Right renal pelvis (tissue), 4 donors: ENCODE results near the gene HOXA2. TPM values are rescaled to one million over a fixed set of nuclear protein-coding genes. Genes with fewer than 3 reads are reported as not detected.

Experiments used
- DNase-seq, 4 donors: peaks; one replicate each; pipeline ENCODE4 v3.0.0-alpha.2; 2013; ENCODE audit warnings: low read depth in 4 of 4, low spot score in 3 of 4, missing footprints in 1 of 4
- polyA plus RNA-seq, 4 donors: library from polyadenylated mRNA; unstranded; fragments of 120-200 nt; gene quantifications; one replicate each; pipeline ENCODE4 v1.2.1, GENCODE V29; 2013; ENCODE audit not compliant: insufficient read length in 4 of 4

HOXA2 gene
- polyA plus RNA-seq, 4 donors, result 8.2 to 10.1 (median 9.5) TPM

GRCh38 chr7:27101171-27101956 is 1.1 kb downstream of the HOXA2 start:
- peak in 3 of 4 donors; percentile 64 to 80 (median 67) for DNase-seq

- DNase-seq, result peak in 2 of 4 donors; percentile 43 to 51
Observed at GRCh38 chr7:27100694-27101170, 1.8 kb downstream of the HOXA2 start.

GRCh38 chr7:27099453-27100370 is 2.8 kb downstream of the HOXA2 start:
- DNase-seq, result peak in 2 of 4 donors; percentile 12 to 13

- DNase-seq, result peak in 2 of 4 donors; percentile 74 to 80
Observed at GRCh38 chr7:27098578-27099451, 3.7 kb downstream of the HOXA2 start.

GRCh38 chr7:27097686-27098577 is 4.6 kb downstream of the HOXA2 start:
- peak in 2 of 4 donors; percentile 7 to 16 for DNase-seq

- DNase-seq, result peak in 2 of 4 donors; percentile 48 to 51
Observed at GRCh38 chr7:27096768-27097514, 5.5 kb downstream of the HOXA2 start.

- peak in 2 of 4 donors; percentile 77 to 85 for DNase-seq
Observed at GRCh38 chr7:27095897-27096767, 6.4 kb downstream of the HOXA2 start, which contains the start of gene HOXA1. HOXA1 (minus strand) TSS chr7:27096000; CDS start chr7:27095912, 88 bp downstream.

- DNase-seq, result peak in 2 of 4 donors; percentile 15 to 37
Observed at GRCh38 chr7:27095050-27095896, 7.2 kb downstream of the HOXA2 start.

- DNase-seq, result peak in 2 of 4 donors; percentile 7 to 22
Observed at GRCh38 chr7:27094304-27095049, 8.0 kb downstream of the HOXA2 start.

GRCh38 chr7:27093184-27093895 is 9.1 kb downstream of the HOXA2 start:
- no peak for DNase-seq

GRCh38 chr7:27092819-27093110 is 9.7 kb downstream of the HOXA2 start:
- peak in 1 of 4 donors; percentile 23 for DNase-seq

GRCh38 chr7:27091941-27092818 is 10.3 kb downstream of the HOXA2 start:
- peak in 1 of 4 donors; percentile 38 for DNase-seq

GRCh38 chr7:27091105-27091504 is 11.4 kb downstream of the HOXA2 start:
- DNase-seq, result peak in 1 of 4 donors; percentile 19
